Glutamatergic neuron (in vitro differentiated cells): ENCODE results near the gene ACTL10. TPM values are rescaled to one million over a fixed set of nuclear protein-coding genes. Genes with fewer than 3 reads are reported as not detected.
A peak's percentile ranks its signal among the peaks of the same experiment; 100 is the strongest.

Experiments used
- DNase-seq: peaks from one replicate; pipeline ENCODE4 v3.0.0; 2022
- H3K27ac Mint-ChIP-seq: one replicate; pipeline ENCODE4 v1.8.0; 2020; ENCODE audit warnings: mild to moderate bottlenecking, mixed read lengths, inconsistent platforms; ENCODE audit not compliant: unreplicated experiment
- H3K27me3 Mint-ChIP-seq: one replicate; pipeline ENCODE4 v1.8.0; 2020; ENCODE audit warnings: mild to moderate bottlenecking, moderate library complexity, mixed read lengths, inconsistent platforms; ENCODE audit not compliant: unreplicated experiment
- H3K36me3 Mint-ChIP-seq: one replicate; pipeline ENCODE4 v1.8.0; 2020; ENCODE audit warnings: mild to moderate bottlenecking, mixed read lengths, inconsistent platforms; ENCODE audit not compliant: unreplicated experiment
- H3K4me1 Mint-ChIP-seq: one replicate; pipeline ENCODE4 v1.8.0; 2020; ENCODE audit warnings: mild to moderate bottlenecking, low read depth, mixed read lengths, inconsistent platforms; ENCODE audit not compliant: unreplicated experiment
- H3K4me3 Mint-ChIP-seq: one replicate; pipeline ENCODE4 v1.8.0; 2020; ENCODE audit warnings: mild to moderate bottlenecking, mixed read lengths, inconsistent platforms; ENCODE audit not compliant: unreplicated experiment
- H3K9me3 Mint-ChIP-seq: one replicate; pipeline ENCODE4 v1.8.0; 2020; ENCODE audit warnings: mild to moderate bottlenecking, moderate library complexity, mixed read lengths, inconsistent platforms; ENCODE audit not compliant: unreplicated experiment
- CTCF ChIP-seq: fragments of 200-600 bp; sonication (generic); IDR thresholded peaks from one replicate; pipeline ENCODE4 v1.5.0; 2021; ENCODE audit not compliant: partially characterized antibody, unreplicated experiment
- total RNA-seq: library from RNA; stranded (reverse); fragmentation: NEBNext Ultra II Directional; extraction: Animal tissue kit (Norgen Biotek cat#: 25700); gene quantifications from one replicate; pipeline ENCODE4 v1.2.1, GENCODE V29; 2021; ENCODE audit not compliant: unreplicated experiment

Gene ACTL10
- total RNA-seq, 1 donor from 2014 or later: 1.0 TPM

GRCh38 chr20:33688938-33689424 is 22.2 kb downstream of the ACTL10 start:
- Mint-ChIP-seq H3K36me3 (no peaks in the 10 kb centered on the region), H3K27me3 (peaks cover 14% of the 10 kb centered on the region), H3K27ac (no peak overlapping the region), H3K4me3 (no peak overlapping the region), H3K4me1 (peaks cover 16% of the 10 kb centered on the region), H3K9me3 (peaks cover 7% of the 10 kb centered on the region)
- no peak for DNase-seq
- TF ChIP-seq CTCF: no peak

GRCh38 chr20:33689493-33689892 is 22.8 kb downstream of the ACTL10 start:
- no peak overlapping the region for H3K4me3 Mint-ChIP-seq
- DNase-seq: no peak
- no peak overlapping the region for H3K27ac Mint-ChIP-seq
- H3K36me3 Mint-ChIP-seq: no peaks in the 10 kb centered on the region
- H3K9me3 Mint-ChIP-seq: peaks cover 9% of the 10 kb centered on the region
- peaks cover 17% of the 10 kb centered on the region for H3K27me3 Mint-ChIP-seq
- peaks cover 19% of the 10 kb centered on the region for H3K4me1 Mint-ChIP-seq
- no peak for TF ChIP-seq CTCF

GRCh38 chr20:33689973-33690372 is 23.2 kb downstream of the ACTL10 start:
- no peak for DNase-seq
- peaks cover 9% of the 10 kb centered on the region for H3K9me3 Mint-ChIP-seq
- H3K36me3 Mint-ChIP-seq: no peaks in the 10 kb centered on the region
- peaks cover 19% of the 10 kb centered on the region for H3K4me1 Mint-ChIP-seq
- H3K4me3 Mint-ChIP-seq: no peak overlapping the region
- peaks cover 13% of the 10 kb centered on the region for H3K27me3 Mint-ChIP-seq
- TF ChIP-seq CTCF: no peak
- no peak overlapping the region for H3K27ac Mint-ChIP-seq

- Mint-ChIP-seq H3K4me3 (no peak overlapping the region), H3K27me3 (peaks cover 3% of the 10 kb centered on the region), H3K9me3 (peaks cover 7% of the 10 kb centered on the region), H3K27ac (no peak overlapping the region), H3K4me1 (peaks cover 16% of the 10 kb centered on the region), H3K36me3 (peaks cover 6% of the 10 kb centered on the region)
- DNase-seq: no peak
- no peak for TF ChIP-seq CTCF
These were observed 26.5 kb downstream of the ACTL10 start for GRCh38 chr20:33693289-33693688.

- H3K27ac Mint-ChIP-seq: peak overlapping the region; percentile 59
- no peak overlapping the region for H3K4me3 Mint-ChIP-seq
- peaks cover 16% of the 10 kb centered on the region for H3K4me1 Mint-ChIP-seq
- TF ChIP-seq CTCF: no peak
- peaks cover 6% of the 10 kb centered on the region for H3K36me3 Mint-ChIP-seq
- DNase-seq: no peak
- H3K9me3 Mint-ChIP-seq: peaks cover 8% of the 10 kb centered on the region
- H3K27me3 Mint-ChIP-seq: peaks cover 3% of the 10 kb centered on the region
These were observed 27.2 kb downstream of the ACTL10 start for GRCh38 chr20:33693741-33694638.
